ENCODE results near the gene CTSW.

CTSW gene

DNA sequence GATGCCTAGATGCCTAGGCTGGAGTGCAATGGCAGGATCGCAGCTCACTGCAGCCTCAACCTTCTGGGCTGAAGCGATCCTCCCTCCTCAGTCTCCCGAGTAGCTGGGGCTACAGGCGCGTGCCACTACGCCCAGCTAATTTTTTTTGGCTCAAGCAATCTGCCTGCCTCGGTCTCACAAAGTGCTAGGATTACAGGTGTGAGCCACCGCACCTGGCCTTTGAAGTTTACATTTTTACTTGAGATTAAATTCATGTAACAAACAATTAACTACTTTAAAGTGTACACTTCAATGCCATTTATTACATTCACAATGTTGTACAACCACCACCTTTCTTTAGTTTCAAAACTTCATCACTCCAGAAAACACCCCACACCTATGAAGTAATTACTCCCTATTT is 24.1 kb downstream of the CTSW start:
- DNase-seq (ENCODE audit: low read depth), result no peak

DNA sequence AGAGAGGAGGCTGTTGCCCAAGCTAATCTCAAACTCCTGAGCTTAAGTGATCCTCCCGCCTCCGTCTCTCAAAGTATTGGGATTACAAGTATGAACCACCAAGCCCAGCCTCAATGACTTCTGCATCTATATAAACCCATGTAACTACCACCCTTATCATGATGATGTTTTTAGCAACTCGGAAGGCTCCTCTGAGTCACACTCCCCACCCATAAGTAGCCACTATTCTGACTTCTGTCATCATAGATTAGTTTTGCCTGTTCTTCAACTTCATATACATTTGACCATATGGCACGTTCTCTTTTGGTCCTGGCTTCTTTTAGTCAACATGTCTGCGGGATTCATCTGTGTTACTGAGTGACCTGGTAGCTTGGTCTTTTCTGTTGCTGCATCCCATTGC is 27.0 kb downstream of the CTSW start:
- no peak for DNase-seq (ENCODE audit: low read depth)

DNA sequence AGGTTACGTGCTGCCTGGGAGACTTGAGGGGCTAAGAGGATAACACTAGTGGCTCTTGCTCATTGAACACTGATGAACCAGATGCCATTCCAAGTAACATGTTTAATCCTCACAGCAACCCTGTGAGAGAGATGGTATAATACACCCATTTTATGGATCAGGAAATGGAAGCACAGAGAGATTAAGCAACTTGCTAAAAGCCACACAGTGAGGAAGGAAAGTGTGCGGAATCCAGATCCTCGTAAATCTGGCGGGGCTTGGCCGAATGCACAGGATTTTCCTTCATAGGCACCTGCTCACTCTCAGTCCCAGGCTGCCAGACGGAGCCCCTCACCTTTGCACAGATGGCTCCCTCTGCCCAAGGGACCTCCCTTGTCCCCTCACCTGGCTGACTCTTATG is 28.2 kb downstream of the CTSW start:
- no peak for DNase-seq (ENCODE audit: low read depth)

DNA sequence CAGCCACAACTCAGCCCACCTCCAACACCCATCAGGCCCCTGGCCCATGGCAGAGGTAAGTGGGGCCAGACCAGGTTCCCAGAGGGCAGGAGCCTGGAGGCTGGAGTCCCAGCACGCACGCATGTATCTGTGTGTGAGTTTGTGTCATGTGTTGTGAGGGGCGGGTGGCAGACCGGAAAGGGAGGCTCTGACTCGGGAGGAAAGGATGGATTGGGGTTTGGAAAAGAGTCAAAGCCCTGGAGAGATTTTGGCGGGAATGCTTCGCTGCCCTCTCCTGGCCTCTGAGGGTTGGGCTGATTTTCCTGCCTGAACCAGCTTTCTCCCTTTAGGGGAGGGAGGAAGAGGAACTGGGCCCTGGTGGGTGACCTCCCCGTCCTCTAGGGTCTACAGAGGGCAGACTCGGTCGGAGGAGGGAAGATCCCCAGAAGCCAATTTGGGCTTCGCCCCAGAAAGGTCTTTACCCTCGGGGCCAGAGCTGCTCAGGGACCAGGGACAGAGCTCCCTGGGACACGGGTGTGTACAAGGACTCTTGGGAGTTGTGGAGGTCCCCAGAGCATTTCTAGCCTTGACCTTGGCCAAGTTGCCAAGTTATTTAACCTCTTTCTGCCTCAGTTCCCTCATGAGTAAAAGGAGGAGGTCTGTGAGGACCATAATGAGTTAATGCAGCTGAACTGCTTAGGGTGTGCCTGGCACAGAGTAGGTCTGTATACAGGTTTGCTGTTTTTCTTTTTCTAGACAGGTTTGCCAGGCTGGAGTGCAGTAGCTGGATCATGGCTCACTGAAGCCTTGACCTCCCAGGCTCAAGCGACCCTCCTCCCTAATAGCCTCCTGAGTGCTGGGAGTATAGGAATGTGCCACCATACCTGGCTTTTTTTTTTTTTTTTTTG is 32.3 kb downstream of the CTSW start:
- no peak for DNase-seq (ENCODE audit: low read depth)

DNA sequence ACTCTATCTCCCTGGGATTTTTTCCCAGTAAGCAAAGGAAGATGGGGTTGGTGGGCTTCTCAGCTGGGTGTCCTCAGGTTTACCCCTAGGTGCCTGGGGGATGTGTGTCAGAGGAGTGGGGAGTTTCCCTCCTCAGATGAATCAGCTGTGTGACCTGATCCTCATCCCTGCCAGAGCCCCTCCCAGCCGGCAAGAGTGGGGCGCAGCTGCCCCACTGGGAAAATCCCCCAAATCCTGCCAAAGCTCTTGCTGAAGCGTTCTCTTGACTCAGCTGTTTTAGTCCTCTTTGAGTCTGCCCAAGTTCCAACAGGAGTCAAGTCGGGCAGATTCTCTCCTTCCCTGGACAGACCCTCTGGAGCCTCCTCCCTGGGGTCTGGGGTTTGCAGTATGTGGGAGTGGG is 33.2 kb downstream of the CTSW start:
- no peak for DNase-seq (ENCODE audit: low read depth)

DNA sequence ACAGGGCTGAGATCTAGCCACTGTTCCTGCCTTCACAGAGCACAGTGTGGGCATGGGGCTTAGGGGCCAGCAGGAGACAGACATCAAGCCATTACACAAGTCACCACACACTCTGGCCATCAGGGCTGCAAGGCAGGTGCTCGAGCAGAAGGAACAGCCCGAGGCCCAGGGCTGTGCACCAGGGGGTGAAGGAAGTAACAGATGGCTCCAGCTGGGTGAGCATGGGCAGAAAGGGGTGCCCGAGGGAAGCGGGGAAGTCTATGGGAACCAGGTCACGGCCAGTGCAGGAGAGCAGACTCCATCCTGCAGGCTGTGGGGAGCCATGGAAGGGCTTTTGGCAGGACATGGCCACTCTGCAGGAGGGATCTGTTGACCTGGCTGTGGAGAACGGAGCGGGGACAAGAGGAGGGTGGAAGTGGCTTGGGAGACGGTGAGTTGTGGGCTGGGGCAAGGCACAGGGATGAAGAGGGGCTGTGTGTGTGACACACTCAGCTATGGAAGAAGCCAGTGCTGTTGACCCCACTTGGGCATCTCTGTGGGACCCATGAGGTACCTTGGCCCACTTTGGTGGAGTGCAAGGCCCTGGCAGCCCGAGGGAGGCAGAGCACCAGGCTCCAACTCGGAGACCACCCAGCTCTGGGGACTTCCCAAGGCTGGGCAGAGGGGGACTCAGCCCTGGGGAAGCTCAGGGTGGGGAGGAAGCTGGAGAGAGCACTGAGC is 35.6 kb downstream of the CTSW start:
- no peak for DNase-seq (ENCODE audit: low read depth)

DNA sequence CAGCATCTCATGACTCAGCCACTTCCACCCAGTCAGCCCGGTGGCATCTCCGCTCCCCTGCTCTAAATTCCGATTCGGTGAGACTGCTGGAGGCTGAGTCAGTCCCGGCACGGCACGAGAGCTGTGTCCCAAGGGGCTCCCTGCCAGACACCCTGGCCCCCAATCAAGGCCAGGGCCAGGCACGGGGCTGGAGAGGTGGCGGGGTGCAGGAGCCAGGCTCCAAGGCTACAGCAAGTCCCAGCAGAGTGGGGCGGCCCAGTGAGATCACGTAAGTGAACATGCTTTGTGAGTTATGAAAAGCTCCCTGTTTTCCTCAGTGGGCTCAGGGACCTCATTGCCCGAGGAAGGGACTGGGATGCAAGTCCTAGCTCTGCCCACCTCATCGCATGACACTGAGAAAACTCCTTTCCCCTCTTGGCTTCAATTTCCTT is 36.2 kb downstream of the CTSW start:
- DNase-seq (ENCODE audit: low read depth), result peak; percentile 94

DNA sequence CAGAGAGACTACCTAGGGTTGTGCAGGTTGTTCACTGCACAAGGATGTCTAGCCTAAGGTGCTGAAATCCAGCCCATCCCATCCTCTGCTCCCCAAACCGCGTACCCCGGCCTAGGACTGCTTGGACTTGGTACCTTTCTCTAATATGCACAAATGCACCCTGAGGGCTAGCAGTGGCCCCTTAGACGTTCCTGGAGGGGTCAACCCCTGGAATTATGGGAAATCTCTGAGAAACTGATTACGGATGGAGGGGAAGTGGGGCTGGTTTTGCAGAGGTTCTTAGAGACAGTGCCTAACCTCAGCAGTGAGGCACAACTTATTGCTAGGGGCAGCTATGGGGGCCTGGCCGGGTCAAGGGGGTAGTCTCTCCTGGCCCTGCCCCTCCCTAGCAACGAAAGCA is 36.8 kb downstream of the CTSW start:
- DNase-seq (ENCODE audit: low read depth), result no peak

DNA sequence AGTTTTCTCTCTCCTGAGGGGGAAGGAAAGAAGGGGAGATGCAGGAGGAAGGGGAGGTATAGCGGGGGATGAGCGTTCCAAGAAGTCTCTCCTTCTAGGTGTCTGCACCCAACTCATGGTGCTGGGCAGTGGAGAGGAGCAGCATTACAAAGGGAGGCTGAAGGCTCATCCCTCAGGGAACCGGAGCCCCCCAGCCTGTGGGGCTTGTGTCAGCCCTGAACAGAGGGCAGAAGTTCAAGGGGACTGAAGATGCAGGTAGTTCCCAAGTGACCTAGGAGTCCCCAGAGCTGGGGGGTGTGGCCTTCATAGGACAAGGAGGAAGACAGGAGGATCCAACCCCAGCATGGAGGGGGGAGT is 37.4 kb downstream of the CTSW start:
- no peak for DNase-seq (ENCODE audit: low read depth)

DNA sequence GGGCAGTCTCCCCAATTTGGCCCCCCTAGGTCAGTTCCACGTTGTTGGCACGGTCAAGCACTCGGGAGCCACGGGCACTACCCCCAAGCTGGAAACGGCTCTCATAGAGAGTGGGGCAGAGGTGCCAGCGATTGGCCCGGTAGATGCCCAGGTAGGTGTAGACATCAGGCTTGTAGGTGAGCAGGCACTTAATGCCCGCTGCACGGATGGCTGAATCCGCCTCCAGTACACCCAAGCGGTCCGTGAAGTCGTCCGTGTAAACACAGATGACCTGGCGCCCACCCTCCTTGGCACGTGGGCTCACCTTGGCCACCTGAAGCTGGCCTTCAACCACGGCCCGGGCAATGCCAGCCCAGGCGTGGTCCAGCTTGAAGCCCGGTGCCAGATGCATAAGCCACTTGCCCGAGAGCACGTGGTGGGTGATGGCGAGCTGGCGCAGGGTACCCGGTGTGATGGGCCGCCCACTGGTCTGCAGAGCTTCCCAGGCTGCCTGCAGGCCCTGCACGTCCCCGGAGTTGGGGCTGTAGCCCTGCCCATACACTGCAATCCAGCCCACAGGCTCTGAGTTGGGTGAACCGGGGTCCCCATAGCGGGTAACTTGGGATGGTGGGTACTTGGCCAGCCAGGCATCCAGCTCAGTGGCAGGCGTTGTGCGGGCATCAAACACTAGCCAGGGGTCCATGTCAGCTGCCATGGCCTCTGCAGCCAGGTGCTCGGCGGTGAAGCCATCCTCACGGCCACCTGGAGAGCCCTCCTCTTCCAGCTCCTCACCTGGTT is 38.0 kb downstream of the CTSW start:
- DNase-seq (ENCODE audit: low read depth), result no peak

DNA sequence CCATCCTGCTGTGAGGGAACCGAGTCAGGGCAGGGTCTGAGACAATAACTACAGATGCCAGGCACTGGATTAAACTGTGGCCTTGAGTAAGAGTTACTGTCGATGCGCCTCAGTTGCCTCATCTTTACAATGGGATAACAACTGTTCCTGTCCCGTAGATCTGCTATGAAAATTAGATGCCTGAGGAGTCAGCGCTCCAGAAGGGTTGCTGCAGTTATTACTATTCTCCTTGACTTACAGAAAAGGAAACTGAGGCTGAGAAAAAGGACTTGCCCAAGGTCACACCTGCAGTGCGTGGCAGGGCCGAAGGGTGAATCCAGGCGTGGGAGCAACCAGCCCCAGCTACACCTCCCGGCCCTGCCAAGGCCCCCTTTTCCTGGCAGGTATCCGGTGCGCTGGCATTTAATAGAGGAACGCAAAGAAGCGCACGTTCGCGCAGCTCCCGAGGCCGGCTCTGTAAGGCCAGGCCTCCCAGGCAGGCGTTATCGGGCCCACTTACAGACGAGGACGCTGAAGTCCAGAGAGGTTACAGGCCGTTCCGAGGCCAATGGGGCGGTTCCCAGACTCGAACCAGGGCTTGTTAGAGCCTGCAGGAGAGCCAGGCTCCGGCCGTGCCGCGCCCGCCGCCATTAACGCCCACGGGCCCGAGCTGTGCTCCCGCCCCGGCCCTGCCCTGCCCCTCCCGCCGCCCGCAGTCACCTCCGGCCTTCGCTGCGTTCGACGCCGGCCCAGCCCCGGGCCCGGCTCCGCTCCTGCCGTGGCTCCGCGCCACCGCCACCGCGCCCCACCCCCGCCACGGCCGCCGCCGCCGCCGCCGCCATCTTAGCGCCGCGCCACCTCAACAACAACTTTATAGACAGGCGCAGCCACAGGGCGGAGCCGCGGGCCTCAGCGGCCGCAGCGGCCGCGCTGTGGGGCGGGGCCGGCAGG is 38.8 kb downstream of the CTSW start, which contains the start of gene C11orf68:
Gene C11orf68 (minus strand): TSS at position 852 of the 930 bp plus-strand sequence. CDS start 31 bp downstream, at position 821.
- DNase-seq (ENCODE audit: low read depth), result no peak

DNA sequence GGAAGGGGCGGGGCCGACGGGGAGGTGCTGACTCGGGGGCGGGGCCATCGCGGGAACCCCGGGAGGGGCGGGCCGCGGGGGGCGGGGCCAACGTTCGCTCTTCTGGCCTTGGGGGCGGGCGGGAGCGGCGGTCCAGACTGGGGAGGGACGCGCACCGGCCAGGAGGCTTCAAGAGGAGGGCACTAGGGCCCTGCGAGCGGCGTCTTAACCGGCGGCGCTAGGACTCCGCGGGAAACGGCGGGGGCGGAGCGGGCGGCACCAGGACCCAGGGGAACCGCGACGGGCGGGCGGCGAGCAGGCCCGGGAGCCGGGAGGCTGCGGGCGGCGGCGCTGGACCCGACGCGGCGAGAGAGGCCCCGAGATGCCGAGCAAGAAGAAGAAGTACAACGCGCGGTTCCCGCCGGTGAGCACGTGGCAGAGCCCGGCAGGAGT is 39.5 kb downstream of the CTSW start, which contains the start of gene DRAP1:
Gene DRAP1 (plus strand): TSS at position 286 of the 432 bp plus-strand sequence. CDS start 76 bp downstream, at position 362.
- DNase-seq (ENCODE audit: low read depth), result peak; percentile 97

DNA sequence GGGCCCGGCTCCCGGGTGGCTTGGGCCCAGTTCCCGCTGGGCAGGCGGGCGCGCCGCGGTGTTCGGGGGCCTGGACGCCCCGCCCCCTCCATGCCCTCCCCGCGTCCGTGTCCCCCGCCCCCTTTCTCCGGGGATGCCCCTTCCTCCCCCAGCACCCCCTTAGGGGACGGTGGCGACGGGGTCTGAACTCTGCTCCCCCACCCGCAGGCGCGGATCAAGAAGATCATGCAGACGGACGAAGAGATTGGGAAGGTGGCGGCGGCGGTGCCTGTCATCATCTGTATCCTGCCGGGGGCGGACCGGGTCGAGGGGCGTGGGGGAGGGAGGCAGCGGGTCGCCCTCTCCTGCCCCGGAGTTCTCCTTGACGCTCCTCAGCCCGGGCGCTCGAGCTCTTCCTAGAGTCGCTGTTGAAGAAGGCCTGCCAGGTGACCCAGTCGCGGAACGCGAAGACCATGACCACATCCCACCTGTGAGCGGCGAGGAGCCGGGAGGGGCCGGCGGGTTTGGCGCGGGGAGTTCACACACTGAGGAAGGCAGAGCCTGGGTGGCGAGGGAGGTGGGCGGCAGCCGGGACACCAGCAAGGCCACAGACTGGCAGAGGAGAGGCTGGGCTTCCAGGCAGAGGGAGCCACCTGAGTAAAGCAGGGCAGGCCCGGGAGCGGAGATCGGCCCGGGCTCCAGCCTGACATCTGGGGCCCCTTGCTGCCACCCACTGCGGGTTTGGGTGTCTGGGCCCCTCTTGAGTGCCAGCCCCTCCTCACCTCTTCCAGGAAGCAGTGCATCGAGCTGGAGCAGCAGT is 40.1 kb downstream of the CTSW start:
- no peak for DNase-seq (ENCODE audit: low read depth)

DNA sequence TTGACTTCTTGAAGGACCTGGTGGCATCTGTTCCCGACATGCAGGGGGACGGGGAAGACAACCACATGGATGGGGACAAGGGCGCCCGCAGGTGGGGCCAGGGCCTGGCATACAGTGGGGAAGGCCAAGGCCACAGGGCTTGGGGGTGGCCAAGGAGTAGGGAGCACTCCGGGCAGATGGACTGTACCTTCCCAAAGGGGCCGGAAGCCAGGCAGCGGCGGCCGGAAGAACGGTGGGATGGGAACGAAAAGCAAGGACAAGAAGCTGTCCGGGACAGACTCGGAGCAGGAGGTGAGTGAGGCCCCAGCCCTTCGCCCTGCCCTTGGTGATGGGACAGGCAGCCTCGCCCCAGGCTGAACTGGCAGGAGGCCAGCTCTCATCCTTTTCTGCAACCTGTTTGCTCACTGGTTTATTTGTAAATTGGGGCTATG is 40.8 kb downstream of the CTSW start:
- DNase-seq (ENCODE audit: low read depth), result no peak

DNA sequence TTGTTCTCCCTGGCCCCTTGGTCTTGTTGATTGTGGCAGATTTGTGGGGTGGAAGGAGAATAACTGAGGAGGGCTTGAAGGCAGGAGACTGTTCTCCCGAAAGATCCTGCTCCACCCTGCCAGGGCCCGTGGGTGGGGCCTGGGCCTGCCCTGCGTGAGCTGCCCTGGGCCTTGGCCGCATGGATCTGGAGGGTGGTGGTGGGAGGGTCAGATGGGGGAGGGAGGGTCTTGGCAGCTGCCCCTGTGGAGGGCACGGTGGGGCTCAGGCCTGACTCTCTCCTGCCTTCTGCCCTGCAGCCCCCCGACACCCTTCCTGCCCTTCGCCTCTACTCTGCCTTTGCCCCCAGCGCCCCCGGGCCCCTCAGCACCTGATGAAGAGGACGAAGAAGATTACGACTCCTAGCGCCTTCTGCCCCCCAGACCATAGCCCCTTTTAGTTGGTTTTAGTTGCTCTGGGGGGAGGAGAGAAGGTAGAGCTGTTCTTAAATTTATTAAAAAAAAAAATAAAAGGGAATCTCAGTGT is 41.5 kb downstream of the CTSW start:
- DNase-seq (ENCODE audit: low read depth), result no peak

DNA sequence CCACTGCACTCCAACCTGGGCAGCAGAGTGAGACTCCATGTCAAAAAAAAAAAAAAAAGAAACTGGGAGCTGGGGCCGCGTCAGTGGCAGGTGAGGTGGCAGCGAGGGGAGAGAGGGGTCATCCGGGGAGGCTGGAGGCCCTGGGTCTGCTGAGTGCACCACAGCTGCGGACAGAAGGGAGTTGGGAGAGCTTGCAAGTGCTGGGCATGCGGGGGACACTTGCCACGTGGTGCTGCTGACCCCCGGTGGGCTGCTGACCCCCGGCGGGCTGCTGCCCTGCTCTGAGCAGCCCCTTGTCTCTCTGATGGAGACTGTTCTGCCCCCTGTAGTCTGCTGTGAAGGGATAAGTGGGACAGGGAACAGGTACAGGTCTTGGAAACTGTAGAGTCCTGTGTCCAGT is 42.2 kb downstream of the CTSW start:
- no peak for DNase-seq (ENCODE audit: low read depth)

DNA sequence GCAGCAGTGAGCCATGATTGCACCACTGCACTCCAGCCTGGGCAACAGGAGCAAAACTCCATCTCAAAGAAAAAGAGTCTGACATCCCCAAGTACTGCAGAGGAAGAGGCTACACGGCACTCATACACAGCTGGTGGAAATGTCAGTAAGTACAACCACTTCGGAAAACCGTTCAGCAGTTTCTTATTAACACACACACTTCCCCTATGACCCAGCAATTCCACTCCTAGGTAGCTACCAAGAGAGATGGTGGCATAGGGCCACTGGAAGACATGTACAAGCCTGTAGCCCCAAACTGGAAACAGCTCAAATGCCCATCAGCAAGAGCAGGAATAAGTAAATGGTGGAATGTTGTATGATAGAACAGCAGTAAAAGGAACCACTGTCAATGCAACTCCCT is 42.9 kb downstream of the CTSW start:
- DNase-seq (ENCODE audit: low read depth), result no peak

DNA sequence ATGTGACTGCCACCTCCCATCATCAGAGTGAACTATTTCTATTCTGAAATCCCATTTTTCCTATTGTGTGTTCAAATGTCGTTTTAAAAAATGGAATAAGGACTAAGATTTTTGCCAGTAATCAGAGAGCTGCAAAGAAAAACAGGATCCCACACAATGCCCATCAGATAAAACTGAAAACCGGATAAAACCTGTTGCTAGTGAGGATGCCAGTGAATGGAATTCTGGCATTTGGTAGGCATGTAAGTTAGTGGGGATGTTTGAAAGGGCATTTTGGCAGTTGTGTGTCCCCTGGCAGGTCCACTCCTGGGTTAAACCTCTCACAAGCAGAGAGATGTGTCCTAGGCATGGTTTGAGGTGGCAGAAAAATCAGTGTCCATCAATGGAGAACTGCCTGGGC is 45.8 kb downstream of the CTSW start:
- DNase-seq (ENCODE audit: low read depth), result no peak

DNA sequence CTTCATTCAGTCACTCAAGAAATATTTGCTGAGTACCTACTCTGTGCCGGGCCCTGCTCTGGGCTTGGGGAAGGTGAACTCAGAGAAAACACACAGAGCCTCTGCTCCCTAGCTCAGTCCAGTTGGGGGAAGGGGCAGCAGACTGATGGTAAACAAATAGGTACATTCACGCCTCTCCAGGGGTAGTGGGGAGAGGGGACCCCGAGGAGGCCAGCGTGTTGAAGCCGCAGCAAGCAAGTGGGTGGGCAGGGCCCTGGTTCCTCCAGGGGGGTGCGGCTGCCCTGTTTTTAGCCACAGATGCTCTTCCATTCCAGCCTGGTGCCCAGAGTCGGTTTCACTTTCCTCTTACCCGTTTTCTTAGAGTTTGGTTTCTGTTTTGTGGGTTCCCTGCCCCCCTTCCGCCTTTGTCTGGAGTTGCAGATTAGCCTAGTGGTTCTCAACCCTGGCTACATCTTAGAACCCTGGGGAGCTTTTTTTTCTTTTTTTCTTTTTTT is 48.3 kb downstream of the CTSW start:
- DNase-seq (ENCODE audit: low read depth), result no peak

DNA sequence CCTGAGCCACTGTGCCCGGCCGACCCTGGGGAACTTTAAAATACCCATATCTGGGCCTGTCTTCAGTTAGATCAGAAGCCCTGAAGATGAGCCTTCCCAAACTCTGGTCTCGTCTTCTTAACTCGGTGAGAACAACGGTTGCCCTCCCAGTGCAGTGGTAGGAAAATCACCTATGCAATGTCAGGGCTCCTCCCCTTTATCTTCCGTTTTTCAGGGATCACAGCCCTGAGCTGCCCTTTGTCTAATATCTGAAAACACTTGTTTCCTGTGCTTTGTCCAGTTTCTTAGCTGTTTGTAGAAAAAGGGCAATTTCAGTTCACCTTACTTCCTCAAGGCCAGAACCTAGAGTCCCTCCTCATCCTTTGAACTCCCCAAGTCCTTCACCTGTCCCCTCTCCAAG is 49.0 kb downstream of the CTSW start:
- DNase-seq (ENCODE audit: low read depth), result no peak

All from fibroblast of the conjunctiva (primary cell).